OCI-LY3 (cell line): ENCODE measurements around the gene KPNB1.

ENCODE experiments used
- CTCF ChIP-seq: fragments of 200-600, 300-600 bp; sonication (generic); IDR thresholded peaks from 2 replicates; pipeline ENCODE4 v1.5.1; 2014; ENCODE audit warnings: antibody characterized with exemption, low read length, low read depth
- EZH2phosphoT487 ChIP-seq: fragments of 200-600 bp; shearing (Covaris generic); IDR thresholded peaks from 2 replicates; pipeline ENCODE4 v1.6.1; 2018; ENCODE audit warnings: antibody characterized with exemption, mixed run types, low read depth

- TF ChIP-seq CTCF (no peak), EZH2phosphoT487 (no peak)
These were observed 78.6 kb downstream of the KPNB1 start for GRCh38 chr17:47728214-47728877.
